Tibial nerve (tissue), 4 donors: Measurements from ENCODE around the gene PTPRR. TPM values are rescaled to one million over a fixed set of nuclear protein-coding genes. Genes with fewer than 3 reads are reported as not detected.

Source experiments
- DNase-seq, 2 donors: peaks; one replicate each; pipeline ENCODE4 v3.0.0-alpha.2; 2019; ENCODE audit warnings: low spot score in 2 of 2
- H3K27ac ChIP-seq, 4 donors: fragments of 200-600 bp; sonication (generic) in 3 of 4; one replicate each; pipeline ENCODE4 v1.5.1; 2017 to 2019; ENCODE audit warnings: mild to moderate bottlenecking in 1 of 4
- H3K27me3 ChIP-seq, 2 donors: fragments of 200-600 bp; sonication (generic) in 1 of 2; one replicate each; pipeline versions ENCODE4 v1.5.1 to v1.6.0; 2017 to 2019
- H3K36me3 ChIP-seq, 3 donors: fragments of 200-600 bp; sonication (generic); one replicate each; pipeline ENCODE4 v1.5.1; 2018 to 2019
- H3K4me1 ChIP-seq, 4 donors: fragments of 200-600 bp; sonication (generic) in 3 of 4; one replicate each; pipeline ENCODE4 v1.5.1; 2017 to 2019
- H3K4me3 ChIP-seq, 4 donors: fragments of 200-600 bp; sonication (generic) in 3 of 4; one replicate each; pipeline ENCODE4 v1.5.1; 2017 to 2019; ENCODE audit warnings: mild to moderate bottlenecking in 1 of 4, moderate library complexity in 1 of 4
- H3K9me3 ChIP-seq, 4 donors: fragments of 200-600 bp; sonication (generic) in 3 of 4; one replicate each; pipeline ENCODE4 v1.5.1; 2017 to 2019
- EP300 ChIP-seq, 2 donors: sonication (generic); formaldehyde crosslinking; IDR thresholded peaks; one replicate each; pipeline ENCODE4 v1.6.1; 2017; ENCODE audit warnings: antibody characterized with exemption in 2 of 2, mild to moderate bottlenecking in 1 of 2
- POLR2A ChIP-seq, 2 donors: fragments of 450-650 bp; IDR thresholded peaks; one replicate each; pipeline ENCODE4 v1.6.1; 2017; ENCODE audit warnings: antibody characterized with exemption in 2 of 2, mild to moderate bottlenecking in 2 of 2, moderate library complexity in 2 of 2
- WGBS, 2 donors: methylation state at CpG; one replicate each; pipeline ENCODE4 v1.1.5; 2018; 5-methylcytosine and 5-hydroxymethylcytosine counted together
- total RNA-seq, 4 donors: library from RNA; depleted of rRNA; stranded (reverse); fragments of >200 nt; gene quantifications; one replicate each; pipeline ENCODE4 v1.1.0, GENCODE V29; 2016
- TF ChIP-seq, protein P1 (sequence below), 5 experiments: fragments of 200-600 bp in 3 of 5; fragments of 450-650 bp in 2 of 5; sonication (generic) in 3 of 5; IDR thresholded peaks; one replicate each; pipeline ENCODE4 v1.5.1; 2016 to 2019; ENCODE audit warnings: antibody characterized with exemption in 5 of 5, mild to moderate bottlenecking in 3 of 5, moderate library complexity in 2 of 5

The PTPRR gene
- total RNA-seq, 4 donors from 2014 or later = not detected

DNA sequence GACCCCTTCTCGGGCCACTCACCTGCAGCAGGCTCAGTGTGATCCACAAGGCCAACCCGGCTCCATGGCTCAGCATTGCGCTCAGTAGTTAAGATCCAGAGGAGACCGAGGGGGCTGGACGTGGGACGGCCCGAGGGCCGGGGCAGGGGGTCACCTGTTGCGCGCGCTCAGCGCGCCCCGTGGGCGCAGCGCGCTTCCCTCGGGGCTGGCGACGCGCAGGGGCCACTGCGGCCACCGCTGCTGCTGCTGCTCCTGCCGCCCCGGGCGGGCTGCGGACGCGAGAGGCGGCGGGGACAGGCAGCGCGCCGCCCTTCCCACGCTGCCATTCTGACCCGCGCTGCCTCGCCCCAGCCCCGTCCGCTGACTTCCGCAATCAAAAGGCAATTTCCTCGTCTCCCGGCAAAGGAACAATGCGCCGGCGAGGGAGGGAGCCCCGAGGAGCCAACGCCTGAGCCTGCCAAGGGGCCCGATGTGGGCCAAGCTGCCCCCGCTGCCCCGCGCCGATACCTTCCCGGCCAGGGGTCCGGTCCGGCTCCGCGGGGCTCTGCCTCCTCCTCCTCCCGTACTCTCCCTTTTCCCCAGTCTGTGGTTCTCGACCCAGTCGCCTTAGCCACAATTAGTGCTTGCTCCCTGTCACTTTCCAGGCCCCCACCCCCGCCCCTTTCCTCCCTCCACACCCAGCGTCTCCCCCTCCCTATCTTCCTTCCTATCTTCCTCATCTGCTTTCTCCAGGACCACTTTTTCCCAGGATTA, 310.6 kb downstream of the PTPRR start:
- H3K36me3 ChIP-seq = no peaks in the 10 kb centered on the region
- H3K27ac ChIP-seq = peak overlapping the region in 3 of 4 donors; percentile 16 to 74 (median 69)
- no peaks in the 10 kb centered on the region for H3K27me3 ChIP-seq
- peak overlapping the region; percentile 45 to 57 (median 50) for H3K4me3 ChIP-seq
- no peaks in the 10 kb centered on the region for H3K9me3 ChIP-seq
- TF ChIP-seq POLR2A (IDR thresholded peaks at IDR 0.05) (peak in 1 of 2 donors; percentile 20), EP300 (IDR thresholded peaks at IDR 0.05) (peak in 1 of 2 donors; percentile 62)
- TF ChIP-seq, protein P1, sequence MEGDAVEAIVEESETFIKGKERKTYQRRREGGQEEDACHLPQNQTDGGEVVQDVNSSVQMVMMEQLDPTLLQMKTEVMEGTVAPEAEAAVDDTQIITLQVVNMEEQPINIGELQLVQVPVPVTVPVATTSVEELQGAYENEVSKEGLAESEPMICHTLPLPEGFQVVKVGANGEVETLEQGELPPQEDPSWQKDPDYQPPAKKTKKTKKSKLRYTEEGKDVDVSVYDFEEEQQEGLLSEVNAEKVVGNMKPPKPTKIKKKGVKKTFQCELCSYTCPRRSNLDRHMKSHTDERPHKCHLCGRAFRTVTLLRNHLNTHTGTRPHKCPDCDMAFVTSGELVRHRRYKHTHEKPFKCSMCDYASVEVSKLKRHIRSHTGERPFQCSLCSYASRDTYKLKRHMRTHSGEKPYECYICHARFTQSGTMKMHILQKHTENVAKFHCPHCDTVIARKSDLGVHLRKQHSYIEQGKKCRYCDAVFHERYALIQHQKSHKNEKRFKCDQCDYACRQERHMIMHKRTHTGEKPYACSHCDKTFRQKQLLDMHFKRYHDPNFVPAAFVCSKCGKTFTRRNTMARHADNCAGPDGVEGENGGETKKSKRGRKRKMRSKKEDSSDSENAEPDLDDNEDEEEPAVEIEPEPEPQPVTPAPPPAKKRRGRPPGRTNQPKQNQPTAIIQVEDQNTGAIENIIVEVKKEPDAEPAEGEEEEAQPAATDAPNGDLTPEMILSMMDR (IDR thresholded peaks at IDR 0.05) = no peak
- WGBS, 2 donors = 0 to 5% methylated on average over 18 to 24 of the region's 63 CpGs
- peaks cover 0 to 16% (median 0%) of the 10 kb centered on the region in 4 donors for H3K4me1 ChIP-seq
- peak in 1 of 2 donors; percentile 11 for DNase-seq

DNA sequence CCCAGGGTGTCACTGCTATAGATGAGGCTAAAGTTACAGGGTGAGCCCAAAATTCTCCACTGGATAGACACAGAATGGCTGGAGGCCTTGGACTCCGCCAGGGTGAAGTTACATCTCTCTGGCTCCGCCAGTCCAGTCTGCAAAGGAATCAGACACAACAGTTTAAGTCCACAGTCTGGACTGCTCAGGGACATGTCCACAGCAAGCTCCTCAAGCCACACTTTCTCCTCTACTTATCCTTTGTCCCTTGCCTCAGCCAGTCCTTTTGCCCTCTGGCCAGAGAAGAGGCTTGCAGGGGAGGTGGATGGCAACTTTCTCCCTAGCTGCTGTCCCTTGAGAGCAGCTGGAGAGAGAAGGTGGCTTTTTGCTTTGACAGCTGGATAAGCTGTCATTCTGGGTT, 311.3 kb downstream of the PTPRR start:
- Histone ChIP-seq H3K36me3 (no peaks in the 10 kb centered on the region), H3K27ac (peak overlapping the region in 1 of 4 donors; percentile 74), H3K9me3 (no peaks in the 10 kb centered on the region), H3K27me3 (no peaks in the 10 kb centered on the region), H3K4me3 (peak overlapping the region; percentile 41 to 57 (median 50)), H3K4me1 (peaks cover 0 to 16% (median 0%) of the 10 kb centered on the region in 4 donors)
- no peak for DNase-seq
- 79 to 98% methylated on average over 2 of the region's 2 CpGs for WGBS, 2 donors
- no peak for TF ChIP-seq POLR2A (IDR thresholded peaks at IDR 0.05)
- TF ChIP-seq EP300 (IDR thresholded peaks at IDR 0.05) = no peak
- TF ChIP-seq, protein P1 (IDR thresholded peaks at IDR 0.05) = no peak

DNA sequence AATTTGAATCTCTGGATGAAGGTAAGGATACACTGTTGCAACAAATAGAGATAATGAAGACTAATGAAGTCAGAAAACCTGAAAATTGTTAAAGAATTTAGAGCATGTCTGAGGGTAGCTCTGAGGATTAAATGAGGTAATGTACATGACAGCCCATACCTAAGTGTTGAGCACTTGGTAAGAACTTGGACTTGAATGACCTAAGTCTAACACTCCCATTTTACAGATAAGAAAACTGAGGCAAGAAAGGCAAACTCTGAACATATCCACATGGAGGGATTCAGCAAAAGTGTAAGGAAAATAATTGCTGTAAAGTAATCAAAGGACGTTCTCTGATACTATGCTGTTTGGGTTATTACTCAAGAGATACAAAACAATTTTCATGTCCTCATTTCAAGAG, 312.4 kb downstream of the PTPRR start:
- H3K27me3 ChIP-seq = no peaks in the 10 kb centered on the region
- peak overlapping the region in 1 of 4 donors; percentile 32 for H3K27ac ChIP-seq
- no peak for DNase-seq
- H3K36me3 ChIP-seq = no peaks in the 10 kb centered on the region
- peaks cover 0 to 16% (median 0%) of the 10 kb centered on the region in 4 donors for H3K4me1 ChIP-seq
- H3K4me3 ChIP-seq = peak overlapping the region in 1 of 4 donors; percentile 57
- TF ChIP-seq POLR2A (IDR thresholded peaks at IDR 0.05) (no peak), EP300 (IDR thresholded peaks at IDR 0.05) (no peak)
- TF ChIP-seq, protein P1 (IDR thresholded peaks at IDR 0.05) = no peak
- 39 to 58% methylated on average over 1 of the region's 1 CpG for WGBS, 2 donors
- no peaks in the 10 kb centered on the region for H3K9me3 ChIP-seq

DNA sequence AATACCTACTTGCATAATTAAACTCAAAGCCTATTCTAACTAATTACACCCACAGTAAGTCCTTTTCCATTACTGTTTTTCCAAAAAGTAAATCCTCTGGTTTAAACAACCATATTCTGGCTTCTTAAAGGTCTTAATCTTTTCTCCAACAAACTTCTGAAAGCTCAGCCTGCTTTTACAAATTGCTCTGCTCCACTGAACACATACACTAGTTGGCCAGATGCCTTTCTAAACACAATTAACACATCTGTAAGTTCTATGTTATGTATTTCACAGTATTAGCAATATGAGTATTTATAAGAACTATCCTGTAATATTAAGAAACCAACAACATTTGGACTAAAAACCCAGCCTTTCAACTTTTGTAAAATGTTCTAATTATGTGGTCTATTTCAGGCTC, 313.4 kb downstream of the PTPRR start:
- Histone ChIP-seq H3K27ac (no peak overlapping the region), H3K27me3 (no peaks in the 10 kb centered on the region), H3K4me3 (peak overlapping the region in 1 of 4 donors; percentile 57), H3K4me1 (peaks cover 0 to 16% (median 0%) of the 10 kb centered on the region in 4 donors), H3K9me3 (no peaks in the 10 kb centered on the region), H3K36me3 (no peaks in the 10 kb centered on the region)
- DNase-seq = no peak
- no peak for TF ChIP-seq EP300 (IDR thresholded peaks at IDR 0.05)
- TF ChIP-seq, protein P1 (IDR thresholded peaks at IDR 0.05) = no peak
- no peak for TF ChIP-seq POLR2A (IDR thresholded peaks at IDR 0.05)

DNA sequence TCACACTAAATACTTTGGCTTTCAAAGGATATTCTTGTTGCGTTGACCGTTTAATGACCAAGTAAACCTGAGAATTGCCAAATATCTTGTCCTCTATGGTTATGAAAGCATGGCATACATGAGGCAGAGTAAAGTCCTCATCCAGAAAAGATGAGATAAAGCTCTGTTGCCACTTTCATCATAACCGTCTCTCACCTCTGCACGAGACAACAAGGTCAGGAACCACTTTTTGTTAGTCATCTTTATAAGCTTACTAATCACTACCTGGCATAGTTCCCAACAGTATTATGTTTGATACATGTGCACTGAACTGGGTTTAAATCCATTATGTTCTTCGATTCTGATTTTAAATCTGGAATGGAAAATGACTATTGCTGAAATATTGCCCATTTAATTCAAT, 314.6 kb downstream of the PTPRR start:
- Histone ChIP-seq H3K27me3 (no peaks in the 10 kb centered on the region), H3K36me3 (no peaks in the 10 kb centered on the region), H3K27ac (no peak overlapping the region), H3K4me3 (peak overlapping the region in 1 of 4 donors; percentile 57), H3K4me1 (peaks cover 0 to 15% (median 0%) of the 10 kb centered on the region in 4 donors), H3K9me3 (no peaks in the 10 kb centered on the region)
- DNase-seq = no peak
- WGBS, 2 donors = 88 to 89% methylated on average over 5 of the region's 5 CpGs
- TF ChIP-seq POLR2A (IDR thresholded peaks at IDR 0.05) (no peak), EP300 (IDR thresholded peaks at IDR 0.05) (no peak)
- TF ChIP-seq, protein P1 (IDR thresholded peaks at IDR 0.05) = no peak
